22Rv1 (cell line): Measurements from ENCODE around the gene SCN4B.

Experiments used
- CTCF ChIP-seq: fragments of 450-650 bp; IDR thresholded peaks from 2 replicates; pipeline ENCODE4 v1.5.1; 2017; ENCODE audit warnings: mild to moderate bottlenecking
- ZFX ChIP-seq: fragments of 450-650 bp; IDR thresholded peaks from 2 replicates; pipeline ENCODE4 v1.6.1; 2017; ENCODE audit warnings: antibody characterized with exemption, borderline replicate concordance

- TF ChIP-seq CTCF (no peak), ZFX (no peak)
Observed at GRCh38 chr11:118112711-118113430, 39.8 kb downstream of the SCN4B start.
